Left ventricle myocardium inferior (tissue), 1 donor: ENCODE results near the gene VAMP8. TPM values are rescaled to one million over a fixed set of nuclear protein-coding genes. Genes with fewer than 3 reads are reported as not detected.

Source experiments
- DNase-seq: peaks from one replicate; pipeline ENCODE4 v3.0.0-alpha.2; 2020
- H3K27ac ChIP-seq: fragments of 200-600 bp; replicated peaks from 2 replicates; pipeline ENCODE4 v1.8.0; 2021
- H3K27me3 ChIP-seq: fragments of 200-600 bp; 2 replicates; pipeline ENCODE4 v1.8.0; 2021; ENCODE audit warnings: low read depth
- H3K36me3 ChIP-seq: fragments of 200-600 bp; 2 replicates; pipeline ENCODE4 v1.8.0; 2021
- H3K4me1 ChIP-seq: fragments of 200-600 bp; 2 replicates; pipeline ENCODE4 v1.8.0; 2021
- H3K4me3 ChIP-seq: fragments of 200-600 bp; 2 replicates; pipeline ENCODE4 v1.8.0; 2021; ENCODE audit warnings: mild to moderate bottlenecking, moderate library complexity
- H3K9me3 ChIP-seq: fragments of 200-600 bp; replicated peaks from 2 replicates; pipeline ENCODE4 v1.8.0; 2021
- CTCF ChIP-seq: fragments of 200-600 bp; IDR thresholded peaks from 2 replicates; pipeline ENCODE4 v1.8.0; 2021; ENCODE audit warnings: antibody characterized with exemption, mild to moderate bottlenecking, borderline replicate concordance
- intact Hi-C: fragments of 100-400 bp; cut with micrococcal nuclease; formaldehyde crosslinking; loops from one replicate; pipeline ENCODE4 v1.11.0; 2022
- total RNA-seq: library from RNA; stranded (reverse); fragmentation: NEBNext Ultra II Directional; extraction: Animal tissue kit (Norgen Biotek cat#: 25700); gene quantifications from one replicate; pipeline ENCODE4 v1.2.1, GENCODE V29; 2021
- donor health status: DM: no; HTN: yes; CAD: no; lungs with severe emphysema.

Gene VAMP8
- total RNA-seq, 1 donor from 2014 or later, result 15.5 TPM

GRCh38 chr2:85534099-85534498 lies 43.3 kb upstream of the VAMP8 start:
- H3K4me1 ChIP-seq, result peaks cover 22% of the 10 kb centered on the region
- H3K9me3 ChIP-seq, result no peaks in the 10 kb centered on the region
- H3K4me3 ChIP-seq, result no peak overlapping the region
- no peak for DNase-seq
- no peaks in the 10 kb centered on the region for H3K27me3 ChIP-seq
- intact Hi-C loops, result no loop called here
- TF ChIP-seq CTCF, result no peak
- no peak overlapping the region for H3K27ac ChIP-seq
- no peaks in the 10 kb centered on the region for H3K36me3 ChIP-seq

GRCh38 chr2:85534881-85535280 lies 42.5 kb upstream of the VAMP8 start:
- H3K27ac ChIP-seq, result no peak overlapping the region
- H3K36me3 ChIP-seq, result no peaks in the 10 kb centered on the region
- no peak for TF ChIP-seq CTCF
- DNase-seq, result no peak
- no peaks in the 10 kb centered on the region for H3K9me3 ChIP-seq
- intact Hi-C loops, result no loop called here
- peaks cover 29% of the 10 kb centered on the region for H3K4me1 ChIP-seq
- H3K27me3 ChIP-seq, result no peaks in the 10 kb centered on the region
- H3K4me3 ChIP-seq, result no peak overlapping the region

- Histone ChIP-seq H3K27ac (peak overlapping the region; percentile 100), H3K36me3 (peaks cover 12% of the 10 kb centered on the region), H3K4me1 (peaks cover 45% of the 10 kb centered on the region), H3K4me3 (no peak overlapping the region), H3K27me3 (no peaks in the 10 kb centered on the region), H3K9me3 (no peaks in the 10 kb centered on the region)
- intact Hi-C loops, result no loop called here
- TF ChIP-seq CTCF, result no peak
- DNase-seq, result no peak
Measured at GRCh38 chr2:85536479-85536878, 40.9 kb upstream of the VAMP8 start.

GRCh38 chr2:85537600-85538506 lies 39.5 kb upstream of the VAMP8 start:
- Histone ChIP-seq H3K36me3 (peaks cover 26% of the 10 kb centered on the region), H3K9me3 (no peaks in the 10 kb centered on the region), H3K4me3 (peak overlapping the region; percentile 86), H3K27me3 (no peaks in the 10 kb centered on the region), H3K4me1 (peaks cover 59% of the 10 kb centered on the region), H3K27ac (peak overlapping the region; percentile 100)
- peak; percentile 58 for DNase-seq
- intact Hi-C loops, result no loop called here
- no peak for TF ChIP-seq CTCF

GRCh38 chr2:85538507-85539360 lies 38.7 kb upstream of the VAMP8 start, which contains the start of gene MAT2A:
Gene MAT2A, plus strand, starts transcription at chr2:85539168. Its CDS starts 120 bp downstream, at chr2:85539288.
- peak within 1 kb of the TSS; percentile 100 for H3K27ac ChIP-seq
- no peaks in the 10 kb centered on the region for H3K27me3 ChIP-seq
- peak within 1 kb of the TSS; percentile 86 for H3K4me3 ChIP-seq
- H3K9me3 ChIP-seq, result no peaks in the 10 kb centered on the region
- peaks cover 35% of the 10 kb centered on the region for H3K36me3 ChIP-seq
- intact Hi-C loops, result no loop called here
- DNase-seq, result peak; percentile 94
- H3K4me1 ChIP-seq, result peaks cover 68% of the 10 kb centered on the region
- peak; percentile 84 for TF ChIP-seq CTCF
